Measurements from ENCODE around the gene CACNB3. TPM values are rescaled to one million over a fixed set of nuclear protein-coding genes. Genes with fewer than 3 reads are reported as not detected.
"Not testable (repeated sequence)": the region's sequence is repeated elsewhere in the genome, so short reads cannot be mapped to it uniquely, and the experiment has no call there.

CACNB3 gene
- total RNA-seq, 1 experiment from 2014 or later = 23.8 TPM

- POLR2A ChIA-PET (ENCODE audit: low non-redundant PET) = interaction anchor here (0.5 kb wide), 1 partner anchor 126 kb away, joined by 20 read pairs; no protein-coding TSS in a partner anchor
- CTCF ChIA-PET = interaction anchor here (0.6 kb wide), 1 partner anchor 33 kb away, joined by 3 read pairs; no protein-coding TSS in a partner anchor
- H3K4me1 ChIP-seq (ENCODE audit: insufficient read depth, low read length, poor library complexity, severe bottlenecking) = no peaks in the 10 kb centered on the region
- BruUV-seq (replicated peaks) = no TSS peak
- no peaks in the 10 kb centered on the region for H3K9me3 ChIP-seq (ENCODE audit: low read depth, low read length, poor library complexity, severe bottlenecking)
- intact Hi-C loops (cut with micrococcal nuclease; ENCODE audit: unreplicated experiment) = no loop called here
- H3K4me3 ChIP-seq (ENCODE audit: low read depth, low read length, poor library complexity, severe bottlenecking) = no peak overlapping the region
- no peak for TF ChIP-seq EZH2 (IDR thresholded peaks at IDR 0.05; ENCODE audit: borderline replicate concordance, low read depth, low read length, poor library complexity, severe bottlenecking)
- TF ChIP-seq CTCF (conservative IDR thresholded peaks at IDR 0.05; ENCODE audit: low read depth, low read length) = no peak
- H3K27me3 ChIP-seq (replicated peaks; ENCODE audit: insufficient read depth, low read depth, low read length, poor library complexity) = peaks cover 17% of the 10 kb centered on the region
- H3K36me3 ChIP-seq (ENCODE audit: insufficient read depth, low read length, poor library complexity, severe bottlenecking) = no peaks in the 10 kb centered on the region
- DNase-seq (ENCODE audit: low spot score) = no peak
- no peak overlapping the region for H3K27ac ChIP-seq (ENCODE audit: low read depth, low read length, poor library complexity, severe bottlenecking)
Observed at GRCh38 chr12:48859607-48860006, 41.3 kb downstream of the CACNB3 start.

GRCh38 chr12:48860236-48860635, 41.9 kb downstream of the CACNB3 start:
- CTCF ChIA-PET = interaction anchor here (0.6 kb wide), 1 partner anchor 32 kb away, joined by 3 read pairs; no protein-coding TSS in a partner anchor
- H3K27me3 ChIP-seq (replicated peaks; ENCODE audit: insufficient read depth, low read depth, low read length, poor library complexity) = peaks cover 24% of the 10 kb centered on the region
- H3K27ac ChIP-seq (ENCODE audit: low read depth, low read length, poor library complexity, severe bottlenecking); intact Hi-C loops (cut with micrococcal nuclease; ENCODE audit: unreplicated experiment); BruUV-seq (replicated peaks); H3K36me3 ChIP-seq (ENCODE audit: insufficient read depth, low read length, poor library complexity, severe bottlenecking); H3K9me3 ChIP-seq (ENCODE audit: low read depth, low read length, poor library complexity, severe bottlenecking); H3K4me3 ChIP-seq (ENCODE audit: low read depth, low read length, poor library complexity, severe bottlenecking); DNase-seq (ENCODE audit: low spot score); H3K4me1 ChIP-seq (ENCODE audit: insufficient read depth, low read length, poor library complexity, severe bottlenecking); POLR2A ChIA-PET (ENCODE audit: low non-redundant PET): not testable (repeated sequence)

- no peaks in the 10 kb centered on the region for H3K9me3 ChIP-seq (ENCODE audit: low read depth, low read length, poor library complexity, severe bottlenecking)
- H3K27ac ChIP-seq (ENCODE audit: low read depth, low read length, poor library complexity, severe bottlenecking) = no peak overlapping the region
- H3K36me3 ChIP-seq (ENCODE audit: insufficient read depth, low read length, poor library complexity, severe bottlenecking) = no peaks in the 10 kb centered on the region
- no peak overlapping the region for H3K4me3 ChIP-seq (ENCODE audit: low read depth, low read length, poor library complexity, severe bottlenecking)
- no TSS peak for BruUV-seq (replicated peaks)
- intact Hi-C loops (cut with micrococcal nuclease; ENCODE audit: unreplicated experiment) = no loop called here
- H3K27me3 ChIP-seq (replicated peaks; ENCODE audit: insufficient read depth, low read depth, low read length, poor library complexity) = peaks cover 24% of the 10 kb centered on the region
- H3K4me1 ChIP-seq (ENCODE audit: insufficient read depth, low read length, poor library complexity, severe bottlenecking) = peaks cover 5% of the 10 kb centered on the region
- no peak for TF ChIP-seq CTCF (conservative IDR thresholded peaks at IDR 0.05; ENCODE audit: low read depth, low read length)
- TF ChIP-seq EZH2 (IDR thresholded peaks at IDR 0.05; ENCODE audit: borderline replicate concordance, low read depth, low read length, poor library complexity, severe bottlenecking) = no peak
- DNase-seq (ENCODE audit: low spot score) = no peak
- ChIA-PET POLR2A (ENCODE audit: low non-redundant PET) (no interaction called here), CTCF (no interaction called here)
Observed at GRCh38 chr12:48861111-48861510, 42.8 kb downstream of the CACNB3 start.

GRCh38 chr12:48862760-48863159, 44.5 kb downstream of the CACNB3 start:
- H3K4me3 ChIP-seq (ENCODE audit: low read depth, low read length, poor library complexity, severe bottlenecking) = no peak overlapping the region
- intact Hi-C loops (cut with micrococcal nuclease; ENCODE audit: unreplicated experiment) = no loop called here
- no peaks in the 10 kb centered on the region for H3K36me3 ChIP-seq (ENCODE audit: insufficient read depth, low read length, poor library complexity, severe bottlenecking)
- H3K27me3 ChIP-seq (replicated peaks; ENCODE audit: insufficient read depth, low read depth, low read length, poor library complexity) = peaks cover 24% of the 10 kb centered on the region
- H3K4me1 ChIP-seq (ENCODE audit: insufficient read depth, low read length, poor library complexity, severe bottlenecking) = peaks cover 5% of the 10 kb centered on the region
- BruUV-seq (replicated peaks) = no TSS peak
- TF ChIP-seq CTCF (conservative IDR thresholded peaks at IDR 0.05; ENCODE audit: low read depth, low read length) (no peak), EZH2 (IDR thresholded peaks at IDR 0.05; ENCODE audit: borderline replicate concordance, low read depth, low read length, poor library complexity, severe bottlenecking) (no peak)
- H3K27ac ChIP-seq (ENCODE audit: low read depth, low read length, poor library complexity, severe bottlenecking) = no peak overlapping the region
- H3K9me3 ChIP-seq (ENCODE audit: low read depth, low read length, poor library complexity, severe bottlenecking) = no peaks in the 10 kb centered on the region
- ChIA-PET CTCF (no interaction called here), POLR2A (ENCODE audit: low non-redundant PET) (no interaction called here)
- no peak for DNase-seq (ENCODE audit: low spot score)
